Measurements from ENCODE around the gene PITHD1. TPM values are rescaled to one million over a fixed set of nuclear protein-coding genes. Genes with fewer than 3 reads are reported as not detected.

The PITHD1 gene
- total and polyA plus RNA-seq, 10 of the 15 experiments (the other 5 are each of a cell fraction or from before 2014, with no cell fraction given) = 23.7 to 82.2 (median 67.0) TPM

- no peak for TF ChIP-seq ATF3 (IDR thresholded peaks at IDR 0.05; ENCODE audit: borderline replicate concordance, extremely low read depth, low read depth, low read length)
- TF ChIP-seq POU2F2 (IDR thresholded peaks at IDR 0.05; ENCODE audit: borderline replicate concordance, low read depth, low read length) = peak; percentile 92; the same call in 2 of the 3 replicates
- no peak for TF ChIP-seq ZNF24 (IDR thresholded peaks at IDR 0.05)
- TF ChIP-seq USF2 (IDR thresholded peaks at IDR 0.05; ENCODE audit: borderline replicate concordance, low read depth, low read length) = no peak
- TF ChIP-seq CUX1 (IDR thresholded peaks at IDR 0.05; ENCODE audit: insufficient replicate concordance, low read depth, low read length) = no peak
- no peak for TF ChIP-seq JUND (IDR thresholded peaks at IDR 0.05; ENCODE audit: low read depth, low read length)
- no peak for TF ChIP-seq IRF4 (IDR thresholded peaks at IDR 0.05; ENCODE audit: low read depth, low read length)
- TF ChIP-seq CREB1 (IDR thresholded peaks at IDR 0.05; ENCODE audit: low read depth) = no peak; the same call in 1 of the 2 replicates
- no peak for TF ChIP-seq SP1 (IDR thresholded peaks at IDR 0.05; ENCODE audit: low read depth, low read length)
- TF ChIP-seq E2F8 (IDR thresholded peaks at IDR 0.05; ENCODE audit: low read depth, partially characterized antibody) = no peak
- no peak for TF ChIP-seq NFYA (IDR thresholded peaks at IDR 0.05; ENCODE audit: borderline replicate concordance, low read depth, low read length)
- TF ChIP-seq, protein P1, sequence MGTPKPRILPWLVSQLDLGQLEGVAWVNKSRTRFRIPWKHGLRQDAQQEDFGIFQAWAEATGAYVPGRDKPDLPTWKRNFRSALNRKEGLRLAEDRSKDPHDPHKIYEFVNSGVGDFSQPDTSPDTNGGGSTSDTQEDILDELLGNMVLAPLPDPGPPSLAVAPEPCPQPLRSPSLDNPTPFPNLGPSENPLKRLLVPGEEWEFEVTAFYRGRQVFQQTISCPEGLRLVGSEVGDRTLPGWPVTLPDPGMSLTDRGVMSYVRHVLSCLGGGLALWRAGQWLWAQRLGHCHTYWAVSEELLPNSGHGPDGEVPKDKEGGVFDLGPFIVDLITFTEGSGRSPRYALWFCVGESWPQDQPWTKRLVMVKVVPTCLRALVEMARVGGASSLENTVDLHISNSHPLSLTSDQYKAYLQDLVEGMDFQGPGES (IDR thresholded peaks at IDR 0.05) = no peak
- TF ChIP-seq SMARCA5 (IDR thresholded peaks at IDR 0.05) = no peak
- TF ChIP-seq BRCA1 (IDR thresholded peaks at IDR 0.05; ENCODE audit: low read depth, low read length) = no peak
- TF ChIP-seq CEBPB (IDR thresholded peaks at IDR 0.05; ENCODE audit: borderline replicate concordance in 1 of 2, low read depth in 2 of 2, low read length in 2 of 2) = no peak
- TF ChIP-seq ESRRA (IDR thresholded peaks at IDR 0.05; ENCODE audit: low read length) = no peak
These were observed 47.7 kb downstream of the PITHD1 start (continued) for GRCh38 chr1:23825762-23826522.

Measured in GM12878 (cell line).